Adipocyte (in vitro differentiated cells): ENCODE measurements around the gene SREBF2.

Experiments used
- DNase-seq: peaks from one replicate; pipeline ENCODE4 v3.0.0-alpha.2; 2015; ENCODE audit warnings: low read depth
- H3K27me3 ChIP-seq: replicated peaks from 2 replicates; pipeline ENCODE4 v1.7.0; 2013; ENCODE audit warnings: mild to moderate bottlenecking, low read length, moderate library complexity; ENCODE audit not compliant: control insufficient read depth, insufficient read depth
- H3K36me3 ChIP-seq: 2 replicates; pipeline ENCODE4 v1.7.0; 2013; ENCODE audit warnings: low read length, mild to moderate bottlenecking, moderate library complexity; ENCODE audit not compliant: control insufficient read depth, insufficient read depth, severe bottlenecking
- H3K4me1 ChIP-seq: 2 replicates; pipeline ENCODE4 v1.7.0; 2013; ENCODE audit warnings: mild to moderate bottlenecking, low read length, moderate library complexity; ENCODE audit not compliant: control insufficient read depth, insufficient read depth
- H3K4me3 ChIP-seq: 2 replicates; pipeline ENCODE4 v1.7.0; 2013; ENCODE audit warnings: mild to moderate bottlenecking, low read length, moderate library complexity
- H3K9ac ChIP-seq: 2 replicates; pipeline ENCODE4 v1.7.0; 2013; ENCODE audit warnings: mild to moderate bottlenecking, low read length, moderate library complexity
- H3K9me3 ChIP-seq: 2 replicates; pipeline ENCODE4 v1.7.0; 2013; ENCODE audit warnings: mild to moderate bottlenecking, low read length, moderate library complexity; ENCODE audit not compliant: control insufficient read depth

SREBF2 gene

GRCh38 chr22:41891407-41891806 is 58.5 kb downstream of the SREBF2 start:
- no peak overlapping the region for H3K4me3 ChIP-seq
- H3K9me3 ChIP-seq = no peaks in the 10 kb centered on the region
- no peak for DNase-seq
- H3K9ac ChIP-seq = no peak overlapping the region
- H3K4me1 ChIP-seq = peaks cover 17% of the 10 kb centered on the region
- no peaks in the 10 kb centered on the region for H3K27me3 ChIP-seq
- H3K36me3 ChIP-seq = peaks cover 75% of the 10 kb centered on the region

GRCh38 chr22:41892721-41893120 is 59.8 kb downstream of the SREBF2 start:
- H3K4me3 ChIP-seq = no peak overlapping the region
- no peak for DNase-seq
- no peaks in the 10 kb centered on the region for H3K9me3 ChIP-seq
- peaks cover 75% of the 10 kb centered on the region for H3K36me3 ChIP-seq
- H3K9ac ChIP-seq = no peak overlapping the region
- H3K27me3 ChIP-seq = no peaks in the 10 kb centered on the region
- H3K4me1 ChIP-seq = peaks cover 17% of the 10 kb centered on the region

GRCh38 chr22:41893591-41894375 is 60.9 kb downstream of the SREBF2 start:
- no peak for DNase-seq
- Histone ChIP-seq H3K36me3 (peaks cover 77% of the 10 kb centered on the region), H3K9me3 (no peaks in the 10 kb centered on the region)

GRCh38 chr22:41898645-41899044 is 65.7 kb downstream of the SREBF2 start:
- H3K9me3 ChIP-seq = no peaks in the 10 kb centered on the region
- peaks cover 7% of the 10 kb centered on the region for H3K4me1 ChIP-seq
- H3K36me3 ChIP-seq = peaks cover 88% of the 10 kb centered on the region
- no peak overlapping the region for H3K4me3 ChIP-seq
- no peak for DNase-seq
- H3K9ac ChIP-seq = no peak overlapping the region
- no peaks in the 10 kb centered on the region for H3K27me3 ChIP-seq

More at GRCh38 chr22:41893591-41894375, 60.9 kb downstream of the SREBF2 start:
- Histone ChIP-seq H3K27me3 (no peaks in the 10 kb centered on the region), H3K4me3 (no peak overlapping the region), H3K9ac (no peak overlapping the region), H3K4me1 (peaks cover 12% of the 10 kb centered on the region)

- no peak overlapping the region for H3K4me3 ChIP-seq
- peaks cover 2% of the 10 kb centered on the region for H3K4me1 ChIP-seq
- no peaks in the 10 kb centered on the region for H3K9me3 ChIP-seq
- H3K9ac ChIP-seq = no peak overlapping the region
- H3K27me3 ChIP-seq = no peaks in the 10 kb centered on the region
- no peak for DNase-seq
- peaks cover 88% of the 10 kb centered on the region for H3K36me3 ChIP-seq
These were observed 66.2 kb downstream of the SREBF2 start for GRCh38 chr22:41899110-41899509.

GRCh38 chr22:41899992-41900651 is 67.2 kb downstream of the SREBF2 start:
- no peaks in the 10 kb centered on the region for H3K9me3 ChIP-seq
- H3K9ac ChIP-seq = no peak overlapping the region
- no peak for DNase-seq
- H3K36me3 ChIP-seq = peaks cover 90% of the 10 kb centered on the region
- no peaks in the 10 kb centered on the region for H3K27me3 ChIP-seq
- H3K4me1 ChIP-seq = no peaks in the 10 kb centered on the region
- no peak overlapping the region for H3K4me3 ChIP-seq

GRCh38 chr22:41900652-41901312 is 67.9 kb downstream of the SREBF2 start:
- DNase-seq = no peak
- Histone ChIP-seq H3K9me3 (no peaks in the 10 kb centered on the region), H3K4me3 (no peak overlapping the region), H3K9ac (no peak overlapping the region), H3K27me3 (no peaks in the 10 kb centered on the region), H3K4me1 (no peaks in the 10 kb centered on the region), H3K36me3 (peaks cover 96% of the 10 kb centered on the region)

- Histone ChIP-seq H3K4me1 (no peaks in the 10 kb centered on the region), H3K27me3 (no peaks in the 10 kb centered on the region), H3K4me3 (no peak overlapping the region), H3K9ac (no peak overlapping the region), H3K36me3 (peaks cover 91% of the 10 kb centered on the region), H3K9me3 (no peaks in the 10 kb centered on the region)
- DNase-seq = no peak
These were observed 69.1 kb downstream of the SREBF2 start for GRCh38 chr22:41902016-41902415.

GRCh38 chr22:41902932-41903421 is 70.1 kb downstream of the SREBF2 start:
- Histone ChIP-seq H3K4me3 (no peak overlapping the region), H3K9me3 (no peaks in the 10 kb centered on the region), H3K36me3 (peaks cover 84% of the 10 kb centered on the region), H3K9ac (no peak overlapping the region), H3K4me1 (no peaks in the 10 kb centered on the region), H3K27me3 (no peaks in the 10 kb centered on the region)
- no peak for DNase-seq

GRCh38 chr22:41904450-41905410 is 71.8 kb downstream of the SREBF2 start:
- Histone ChIP-seq H3K9me3 (no peaks in the 10 kb centered on the region), H3K27me3 (no peaks in the 10 kb centered on the region), H3K4me1 (no peaks in the 10 kb centered on the region), H3K36me3 (peaks cover 67% of the 10 kb centered on the region), H3K9ac (no peak overlapping the region), H3K4me3 (no peak overlapping the region)
- no peak for DNase-seq
